ENCODE data around the gene MYO10.

GRCh38 chr5:16673241-16674201 lies 262.6 kb downstream of the MYO10 start:
- no peak for TF ChIP-seq POLR2AphosphoS5 (IDR thresholded peaks at IDR 0.05)
- no peak for TF ChIP-seq POLR2A (IDR thresholded peaks at IDR 0.05)
